ENCODE results near the gene LGALS16.
"Not testable (repeated sequence)": the region's sequence is repeated elsewhere in the genome, so short reads cannot be mapped to it uniquely, and the experiment has no call there.

The LGALS16 gene, protein sequence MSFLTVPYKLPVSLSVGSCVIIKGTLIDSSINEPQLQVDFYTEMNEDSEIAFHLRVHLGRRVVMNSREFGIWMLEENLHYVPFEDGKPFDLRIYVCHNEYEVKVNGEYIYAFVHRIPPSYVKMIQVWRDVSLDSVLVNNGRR

GRCh38 chr19:39655613-39656012 is at the start of gene LGALS16:
Gene LGALS16 (plus strand): TSS chr19:39655913. CDS start chr19:39655962, 49 bp downstream.
- no peak for DNase-seq

DNA sequence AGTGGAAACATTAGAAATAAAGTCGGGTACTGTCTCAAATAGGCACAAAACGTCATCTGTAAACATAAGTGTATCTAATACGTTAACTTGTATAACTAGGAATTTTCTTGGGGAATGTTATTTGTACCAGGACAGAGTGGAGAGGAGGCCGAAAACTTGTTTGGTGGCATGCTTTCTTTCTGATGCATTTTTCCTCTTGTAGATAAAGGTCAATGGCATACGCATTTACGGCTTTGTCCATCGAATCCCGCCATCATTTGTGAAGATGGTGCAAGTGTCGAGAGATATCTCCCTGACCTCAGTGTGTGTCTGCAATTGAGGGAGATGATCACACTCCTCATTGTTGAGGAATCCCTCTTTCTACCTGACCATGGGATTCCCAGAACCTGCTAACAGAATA is 48.7 kb upstream of the LGALS16 start:
- no peak for DNase-seq

- no peak for DNase-seq
Observed at GRCh38 chr19:39607561-39607960, 48.2 kb upstream of the LGALS16 start.

- no peak for DNase-seq
Observed at GRCh38 chr19:39613597-39613996, 42.1 kb upstream of the LGALS16 start.

DNA sequence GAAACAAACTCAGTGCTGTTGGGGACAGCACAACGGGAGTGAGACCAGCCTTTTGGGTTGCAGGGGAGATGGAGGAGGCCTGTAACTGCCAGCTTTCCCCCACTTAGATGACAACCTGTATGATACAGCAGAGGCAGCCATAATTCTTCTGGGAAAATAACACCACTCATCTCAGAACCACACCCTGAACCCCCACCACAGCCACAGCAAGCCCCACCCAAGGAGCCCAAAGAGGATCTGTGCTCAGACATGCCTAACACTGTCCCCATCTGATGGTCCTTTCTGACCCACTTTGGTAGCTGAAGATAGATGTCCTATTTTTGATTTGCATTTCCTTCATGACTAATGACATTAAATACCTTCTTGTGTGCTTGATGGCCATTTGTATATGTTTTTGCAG is 38.0 kb upstream of the LGALS16 start:
- no peak for DNase-seq

DNA sequence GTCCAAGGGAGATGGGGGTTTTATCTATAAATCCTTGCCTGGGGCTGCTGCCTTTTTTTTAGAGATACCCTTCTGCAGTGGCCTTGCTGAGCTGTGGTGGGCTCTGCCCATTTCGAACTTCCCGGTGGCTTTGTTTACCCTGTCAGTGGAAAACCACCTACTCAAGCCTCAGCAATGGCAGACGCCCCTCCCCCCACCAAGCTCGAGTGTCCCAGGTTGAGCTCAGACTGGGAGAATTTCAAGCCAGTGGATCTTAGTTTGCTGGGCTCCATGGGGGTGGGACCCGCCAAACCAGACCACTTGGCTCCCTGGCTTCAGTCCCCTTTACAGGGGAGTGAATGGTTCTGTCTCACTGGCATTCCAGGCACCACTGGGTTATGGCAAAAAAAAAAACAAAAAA is 31.8 kb upstream of the LGALS16 start:
- no peak for DNase-seq

GRCh38 chr19:39627631-39628030 is 28.1 kb upstream of the LGALS16 start:
- DNase-seq: not testable (repeated sequence)

DNA sequence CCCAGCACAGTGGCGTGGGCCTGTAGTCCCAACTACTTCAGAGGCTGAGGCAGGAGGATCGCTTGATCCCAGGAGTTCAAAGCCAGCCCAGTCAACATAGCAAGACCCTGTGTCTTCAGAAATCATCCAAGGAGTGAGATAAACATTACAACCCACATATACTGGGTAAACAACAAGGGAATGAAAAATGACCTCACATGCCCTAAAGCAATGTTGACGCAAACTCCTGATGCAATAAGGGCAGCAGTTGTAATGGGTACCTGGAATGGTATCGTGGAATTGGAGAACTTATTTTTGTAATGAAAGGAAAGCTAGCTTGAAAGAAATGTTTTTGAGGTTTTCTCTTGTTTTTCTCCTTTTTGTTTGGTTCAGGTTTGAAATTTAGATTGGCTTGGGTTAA is 24.5 kb upstream of the LGALS16 start:
- DNase-seq: no peak

GRCh38 chr19:39631626-39632025 is 24.1 kb upstream of the LGALS16 start:
- DNase-seq: no peak

DNA sequence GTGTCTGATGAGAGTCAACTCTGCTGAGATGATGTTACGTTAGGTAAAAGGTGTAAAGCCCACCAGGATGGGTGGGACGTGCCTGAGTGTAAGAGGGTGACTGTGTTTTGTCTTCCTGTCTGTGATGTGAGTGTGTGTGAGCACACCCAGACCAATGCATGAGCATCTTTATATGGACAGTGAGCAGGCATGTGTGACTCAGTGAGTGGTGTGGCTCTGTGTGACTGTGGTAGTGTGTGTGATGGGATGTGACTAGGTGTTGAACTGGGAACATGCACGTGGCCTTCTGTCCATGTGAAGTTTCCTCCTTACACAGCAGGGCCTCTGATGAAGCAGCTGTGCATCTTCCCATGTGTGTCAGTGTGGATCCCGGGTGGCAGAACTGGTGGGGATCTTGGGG is 17.8 kb upstream of the LGALS16 start:
- no peak for DNase-seq

GRCh38 chr19:39641773-39642172 is 13.9 kb upstream of the LGALS16 start:
- DNase-seq: no peak

GRCh38 chr19:39643591-39643990 is 12.1 kb upstream of the LGALS16 start:
- no peak for DNase-seq

DNA sequence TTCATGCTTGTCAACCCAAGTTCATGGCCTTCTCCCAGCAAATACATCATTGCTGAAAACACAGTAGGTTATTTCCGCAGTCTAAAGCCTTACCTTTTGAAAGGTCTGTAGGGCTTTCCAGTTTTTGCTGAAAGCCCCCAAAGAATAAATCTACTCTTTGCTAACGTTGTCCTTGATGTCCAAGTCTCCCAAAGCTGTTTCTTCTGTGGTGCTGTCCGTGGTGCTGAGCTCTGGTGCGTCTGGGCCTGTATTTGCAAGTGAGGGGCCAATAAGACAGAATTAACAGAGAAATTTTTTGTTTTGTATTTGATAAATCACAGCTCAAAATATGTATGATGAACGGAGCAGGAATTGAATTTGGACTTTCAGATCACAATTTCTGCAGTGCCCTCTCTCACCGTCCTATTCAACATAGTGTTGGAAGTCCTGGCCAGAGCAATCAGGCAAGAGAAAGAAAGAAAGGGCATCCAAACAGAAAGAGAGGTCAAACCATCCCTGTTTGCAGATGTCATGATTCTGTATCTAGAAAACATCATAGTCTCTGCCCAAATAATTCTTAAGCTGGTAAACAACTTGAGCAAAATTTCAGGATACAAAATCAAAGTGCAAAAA is 9.8 kb upstream of the LGALS16 start:
- DNase-seq: no peak

- DNase-seq: no peak
Observed at GRCh38 chr19:39647918-39648317, 7.8 kb upstream of the LGALS16 start.

GRCh38 chr19:39659791-39660190 is 4.1 kb downstream of the LGALS16 start:
- no peak for DNase-seq

GRCh38 chr19:39660661-39661060 is 4.9 kb downstream of the LGALS16 start:
- DNase-seq: no peak

DNA sequence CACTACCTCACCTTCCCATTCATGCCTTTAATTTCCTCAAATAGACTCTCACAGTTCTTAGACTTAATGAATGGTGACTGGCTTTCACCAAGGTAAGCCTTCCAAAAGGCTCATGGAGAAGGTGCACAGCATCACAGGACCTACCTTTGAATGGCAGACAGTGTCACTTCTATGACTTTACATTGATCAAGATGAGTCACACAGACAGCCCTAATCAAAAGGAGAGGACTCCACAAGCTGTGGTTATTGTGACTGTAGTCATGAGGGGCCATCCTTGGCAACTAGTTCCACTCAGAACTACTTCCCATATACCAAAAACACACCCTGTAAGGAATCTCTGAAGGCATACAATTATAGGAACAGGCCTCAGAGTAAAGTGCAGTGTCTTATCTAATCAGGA is 5.9 kb downstream of the LGALS16 start:
- DNase-seq: no peak

DNA sequence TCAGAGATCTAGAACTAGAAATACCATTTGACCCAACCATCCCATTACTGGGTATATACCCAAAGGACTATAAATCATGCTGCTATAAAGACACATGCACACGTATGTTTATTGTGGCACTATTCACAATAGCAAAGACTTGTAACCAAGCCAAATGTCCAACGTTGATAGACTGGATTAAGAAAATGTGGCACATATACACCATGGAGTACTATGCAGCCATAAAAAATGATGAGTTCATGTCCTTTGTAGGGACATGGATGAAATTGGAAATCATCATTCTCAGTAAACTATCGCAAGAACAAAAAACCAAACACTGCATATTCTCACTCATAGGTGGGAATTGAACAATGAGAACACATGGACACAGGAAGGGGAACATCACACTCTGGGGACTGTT is 14.1 kb downstream of the LGALS16 start:
- DNase-seq: not testable (repeated sequence)

DNA sequence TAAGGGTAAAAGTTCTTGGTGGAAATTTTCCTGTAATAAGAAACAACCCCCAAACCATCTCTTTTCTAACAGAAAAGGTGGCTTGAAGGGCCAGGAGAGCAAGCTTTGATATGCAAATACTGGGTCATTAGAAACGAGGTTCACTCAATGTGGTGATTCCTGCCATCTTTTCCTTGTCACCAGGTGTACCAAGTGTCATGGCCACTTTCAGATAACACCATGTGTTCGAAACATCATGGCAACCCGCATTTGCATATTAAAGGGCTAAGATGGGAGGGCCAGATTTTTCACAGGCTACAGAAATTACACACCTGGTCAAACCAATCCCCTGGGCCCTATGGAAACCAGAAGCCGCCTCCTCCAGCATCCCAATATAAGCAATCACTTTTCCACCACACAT is 15.3 kb downstream of the LGALS16 start:
- DNase-seq: no peak

- DNase-seq: no peak
Observed at GRCh38 chr19:39671739-39672363, 16.1 kb downstream of the LGALS16 start.

DNA sequence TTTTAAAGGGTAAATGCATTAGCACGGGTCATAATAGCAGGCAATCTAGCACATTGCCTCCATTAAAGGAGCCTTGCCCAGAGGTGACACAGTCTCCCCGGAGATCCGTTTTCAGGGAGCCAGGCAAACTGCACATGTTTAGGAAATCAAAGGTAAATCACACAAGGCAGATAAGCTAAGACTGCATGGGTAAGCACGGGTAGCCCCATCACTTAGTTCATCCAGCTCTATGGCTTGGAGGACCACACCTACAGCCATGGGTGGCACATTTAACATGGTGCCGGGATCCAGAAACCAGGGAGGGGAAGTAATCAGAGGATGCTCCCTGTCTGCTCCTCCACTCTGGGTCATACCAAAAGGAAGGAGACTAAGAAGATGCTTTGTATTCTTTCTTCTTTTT is 16.8 kb downstream of the LGALS16 start:
- no peak for DNase-seq

DNA sequence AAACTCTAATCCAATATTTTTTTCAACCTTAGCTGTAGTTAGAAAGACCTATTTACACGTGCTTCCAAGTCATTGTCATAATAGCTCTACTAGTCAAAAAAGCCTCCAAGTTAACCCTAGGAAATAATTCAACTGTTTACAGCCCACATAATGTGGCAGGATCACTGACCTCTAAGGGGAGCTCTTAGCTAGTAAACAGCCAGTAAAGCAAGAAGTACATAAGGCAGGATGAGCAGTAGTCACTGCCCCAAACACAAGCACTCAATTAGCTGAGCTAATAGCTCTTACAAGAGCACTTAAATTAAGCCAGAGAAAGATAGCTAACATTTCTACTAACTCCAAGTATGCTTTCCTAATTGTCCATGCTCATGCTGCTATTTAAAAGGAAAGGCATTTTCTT is 18.1 kb downstream of the LGALS16 start:
- not testable (repeated sequence) for DNase-seq

GRCh38 chr19:39676004-39676403 is 20.3 kb downstream of the LGALS16 start:
- no peak for DNase-seq

GRCh38 chr19:39677961-39678889 is 22.5 kb downstream of the LGALS16 start:
- DNase-seq: no peak
